HepG2 (cell line): ENCODE results near the gene OTOP2.

Experiments used
- CTCF ChIP-seq: sonication (generic); formaldehyde crosslinking; IDR thresholded peaks from 2 replicates; pipeline ENCODE4 v1.5.0; 2020; ENCODE audit warnings: mild to moderate bottlenecking, missing genetic modification reagents, moderate library complexity
- POLR2AphosphoS5 ChIP-seq: IDR thresholded peaks from 2 replicates; pipeline ENCODE4 v1.6.1; 2012; ENCODE audit warnings: low read depth, low read length

- TF ChIP-seq POLR2AphosphoS5 (no peak), CTCF (no peak)
Observed at GRCh38 chr17:74954115-74954514, 30.0 kb downstream of the OTOP2 start.
